SK-N-MC (cell line): ENCODE measurements around the gene DEGS2.
"Not testable (repeated sequence)": the region's sequence is repeated elsewhere in the genome, so short reads cannot be mapped to it uniquely, and the experiment has no call there.

Experiments used
- EZH2 ChIP-seq: fragments of 200-600 bp; sonication (generic); IDR thresholded peaks from one replicate; pipeline ENCODE4 v1.6.1; 2017; ENCODE audit warnings: antibody characterized with exemption
- POLR2AphosphoS5 ChIP-seq: IDR thresholded peaks from 2 replicates; pipeline ENCODE4 v1.6.1; 2012; ENCODE audit warnings: mild to moderate bottlenecking, low read depth, low read length, borderline replicate concordance

DNA sequence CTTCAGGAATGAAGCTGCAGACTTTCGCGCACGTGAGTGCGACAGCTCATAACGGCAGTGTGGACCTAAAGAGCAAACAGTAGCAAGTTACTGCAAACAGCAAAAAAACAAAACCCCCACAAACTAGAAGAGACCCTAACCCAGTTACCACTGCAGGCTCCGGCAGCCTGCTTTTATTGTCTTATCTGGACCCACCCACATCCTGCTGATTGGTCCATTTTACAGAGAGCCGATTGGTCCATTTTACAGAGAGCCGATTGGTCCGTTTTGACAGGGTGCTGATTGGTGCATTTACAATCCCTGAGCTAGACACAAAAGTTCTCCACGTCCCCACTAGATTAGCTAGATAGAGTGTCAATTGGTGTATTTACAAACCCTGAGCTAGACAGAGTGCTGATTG, 48.1 kb upstream of the DEGS2 start:
- not testable (repeated sequence) for TF ChIP-seq POLR2AphosphoS5, EZH2
